Muscle of back (tissue), 11 donors: ENCODE data around the gene MICAL3. TPM values are rescaled to one million over a fixed set of nuclear protein-coding genes. Genes with fewer than 3 reads are reported as not detected.
"Not testable (repeated sequence)": the region's sequence is repeated elsewhere in the genome, so short reads cannot be mapped to it uniquely, and the experiment has no call there.

Experiments
- DNase-seq, 3 donors: peaks; one replicate each; pipeline versions ENCODE4 v3.0.0 to v3.0.0-alpha.2; 2013
- polyA plus RNA-seq, 10 donors: library from polyadenylated mRNA; unstranded; fragments of 120-200 nt; gene quantifications; one replicate each; pipeline ENCODE4 v1.2.1, GENCODE V29; 2013; ENCODE audit not compliant: insufficient read length in 10 of 10

Gene MICAL3
- polyA plus RNA-seq, 10 donors, result 24.8 to 49.3 (median 31.7) TPM

DNA sequence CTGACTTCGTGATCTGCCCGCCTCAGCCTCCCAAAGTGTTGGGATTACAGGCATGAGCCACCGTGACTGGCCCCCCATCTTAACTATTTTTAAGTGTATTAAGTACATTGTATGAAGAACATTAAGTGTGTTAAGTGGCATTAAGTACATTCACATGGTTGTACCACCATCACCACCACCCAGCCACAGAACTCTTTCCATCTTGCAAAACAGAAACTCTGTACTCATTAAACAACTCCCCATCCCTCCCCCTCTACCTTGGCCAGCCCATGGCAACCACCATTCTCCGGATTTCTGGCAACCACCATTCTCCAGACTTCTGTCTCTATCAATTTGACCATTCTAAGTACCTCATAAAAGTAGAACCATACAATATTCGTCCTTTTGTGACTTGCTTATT, 35.6 kb upstream of the MICAL3 start:
- DNase-seq, result no peak

DNA sequence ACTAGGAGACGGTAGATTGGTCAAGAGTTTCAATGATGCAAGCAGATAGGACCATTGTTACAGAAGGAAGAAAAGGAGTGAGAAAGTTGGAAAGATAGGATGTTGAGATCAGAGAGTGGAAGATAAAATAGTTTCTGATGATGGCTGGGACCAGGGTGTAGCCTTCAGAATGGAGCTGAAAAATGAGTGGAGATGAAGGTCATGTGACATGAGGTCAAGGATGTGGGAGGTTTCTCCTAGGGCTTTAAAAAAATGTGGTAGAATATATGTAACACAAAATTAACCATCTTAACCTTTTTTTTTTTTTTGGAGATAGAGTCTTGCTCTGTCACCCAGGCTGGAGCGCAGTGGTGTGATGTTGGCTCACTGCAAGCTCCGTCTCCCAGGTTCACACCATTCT, 35.1 kb upstream of the MICAL3 start:
- no peak for DNase-seq

DNA sequence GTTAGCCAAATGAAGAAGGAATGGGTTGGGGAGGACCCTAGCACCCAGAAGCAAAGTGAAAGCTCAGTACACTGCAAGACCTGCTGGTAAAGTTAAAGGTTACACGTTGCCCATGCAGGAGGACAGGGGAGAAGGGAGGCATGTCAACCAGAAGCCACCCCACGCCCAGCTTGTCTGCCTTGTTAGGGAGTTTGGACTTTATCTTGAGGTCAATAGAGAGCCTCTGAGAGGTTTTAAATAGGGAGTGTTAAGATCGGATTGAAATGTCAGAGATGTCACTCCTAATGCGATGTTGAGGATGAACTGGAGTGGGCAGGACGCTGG, 34.7 kb upstream of the MICAL3 start:
- DNase-seq, result no peak

DNA sequence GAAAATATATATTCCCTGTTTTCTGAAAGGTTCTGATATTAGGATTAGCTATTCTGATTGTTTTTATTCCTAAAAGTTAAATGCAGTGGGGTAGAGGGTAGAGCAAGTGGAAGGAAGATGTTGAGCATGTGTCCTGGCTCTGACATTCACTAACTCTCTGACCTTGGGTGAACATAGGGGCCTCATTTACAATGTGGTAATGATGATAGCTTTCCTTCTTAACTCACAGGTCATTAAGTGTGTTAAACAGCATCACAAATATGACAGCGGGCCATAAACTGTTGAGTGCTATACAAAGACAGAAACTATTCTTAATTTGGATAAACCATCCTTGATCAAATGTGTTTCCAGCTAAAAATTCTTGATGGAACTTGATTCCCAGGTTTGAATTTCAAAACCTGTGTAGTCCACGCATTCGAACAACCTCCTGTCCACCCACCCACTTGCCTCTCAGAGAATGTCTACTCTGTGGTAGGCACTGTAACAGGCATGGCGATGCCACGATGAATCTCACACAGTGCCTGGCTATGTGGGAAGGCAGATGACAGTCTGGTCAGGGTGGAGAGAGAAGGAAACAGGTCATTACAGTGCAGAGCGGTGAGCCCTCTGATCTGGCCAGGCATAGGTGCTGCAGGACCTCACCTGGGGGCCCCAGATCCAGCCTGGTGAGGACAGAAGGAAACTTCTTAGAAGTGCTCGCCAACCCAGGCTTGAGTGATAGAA, 34.2 kb upstream of the MICAL3 start:
- DNase-seq, result no peak

DNA sequence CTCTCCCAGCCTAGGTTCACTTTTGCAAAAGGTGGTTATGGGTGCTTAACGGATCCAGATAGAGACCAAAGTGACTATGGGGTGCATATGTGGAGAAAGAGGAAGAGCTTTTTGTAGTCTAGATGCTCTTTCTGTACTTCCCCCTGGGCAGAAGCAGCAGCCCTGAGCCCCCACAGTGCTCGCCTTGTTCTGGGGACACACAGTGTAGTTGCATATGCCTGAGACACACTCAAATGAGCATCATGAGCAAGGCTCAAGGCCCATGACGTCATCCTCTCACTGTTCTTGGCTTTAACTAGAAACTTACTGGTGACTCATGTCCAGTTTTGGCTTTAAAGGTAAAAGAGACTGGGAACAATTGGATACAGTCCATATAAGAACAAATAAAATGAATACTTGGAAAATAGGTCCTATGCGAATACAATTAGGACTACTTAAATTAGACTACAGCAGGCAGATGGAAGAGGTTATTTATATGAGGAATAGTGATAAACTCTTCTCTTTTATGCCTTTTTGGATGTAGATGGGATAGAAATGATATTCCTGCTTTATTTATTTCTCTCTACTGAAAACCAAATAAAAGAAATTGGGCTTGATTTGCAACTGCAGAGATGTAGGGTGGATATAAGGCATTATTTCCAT, 33.3 kb upstream of the MICAL3 start:
- DNase-seq, result peak; percentile 80 to 92 (median 88)

DNA sequence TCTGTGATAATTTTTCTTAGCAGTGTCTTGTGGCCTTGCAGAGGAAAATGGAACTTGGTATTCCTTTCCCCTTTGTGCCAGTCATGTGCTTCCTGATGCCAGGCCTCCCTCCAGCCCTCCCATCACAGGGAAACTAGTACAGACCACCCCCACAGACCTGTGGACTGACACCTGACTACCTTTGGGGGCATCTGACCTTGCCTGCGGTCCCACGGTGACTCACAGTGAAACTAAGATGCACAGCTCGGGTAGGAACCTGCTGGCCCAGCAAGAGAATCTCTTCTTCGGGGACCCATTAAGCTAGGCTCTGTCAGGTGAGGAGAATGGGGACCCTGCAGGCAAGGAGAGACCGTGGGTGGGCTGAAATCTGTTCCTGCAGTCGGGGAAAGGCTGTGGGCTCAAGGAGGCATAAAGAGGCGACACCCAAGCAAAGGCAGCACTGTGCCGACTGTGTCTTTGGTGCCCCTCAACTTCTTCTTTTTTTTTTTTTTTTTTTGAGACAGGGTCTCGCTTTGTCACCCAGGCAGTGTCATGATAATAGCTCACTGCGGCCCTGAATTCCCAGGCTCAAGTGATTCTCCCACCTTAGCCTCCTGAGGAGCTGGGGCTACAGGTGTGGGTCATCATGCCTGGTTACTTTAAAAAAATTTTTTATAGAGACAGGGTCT, 32.6 kb upstream of the MICAL3 start:
- no peak for DNase-seq

DNA sequence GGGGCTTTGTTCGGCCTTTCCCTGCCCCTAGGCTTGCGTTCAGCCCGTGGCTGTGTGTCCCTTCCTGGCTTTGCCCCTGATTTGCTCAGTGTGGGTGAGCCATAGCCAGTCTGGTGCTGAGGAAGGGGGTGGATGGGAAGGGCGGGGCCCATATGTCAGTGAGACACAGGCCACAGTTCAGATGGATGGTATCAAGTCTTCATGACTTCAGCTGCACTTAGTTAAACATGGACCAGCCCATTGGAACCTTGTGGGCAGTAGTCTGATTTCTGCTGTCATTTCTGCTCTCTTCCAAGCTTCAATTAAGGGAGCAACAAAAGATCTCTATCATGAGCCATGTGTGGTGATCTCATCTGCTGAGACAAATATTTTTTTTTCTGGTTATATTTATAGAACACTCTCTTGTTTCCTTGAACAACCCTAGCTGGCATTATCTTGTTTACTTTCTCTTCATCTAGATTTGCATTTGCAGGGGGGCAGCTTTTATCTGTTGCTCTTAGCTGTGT, 31.9 kb upstream of the MICAL3 start:
- peak in 1 of 3 donors; percentile 56 for DNase-seq

DNA sequence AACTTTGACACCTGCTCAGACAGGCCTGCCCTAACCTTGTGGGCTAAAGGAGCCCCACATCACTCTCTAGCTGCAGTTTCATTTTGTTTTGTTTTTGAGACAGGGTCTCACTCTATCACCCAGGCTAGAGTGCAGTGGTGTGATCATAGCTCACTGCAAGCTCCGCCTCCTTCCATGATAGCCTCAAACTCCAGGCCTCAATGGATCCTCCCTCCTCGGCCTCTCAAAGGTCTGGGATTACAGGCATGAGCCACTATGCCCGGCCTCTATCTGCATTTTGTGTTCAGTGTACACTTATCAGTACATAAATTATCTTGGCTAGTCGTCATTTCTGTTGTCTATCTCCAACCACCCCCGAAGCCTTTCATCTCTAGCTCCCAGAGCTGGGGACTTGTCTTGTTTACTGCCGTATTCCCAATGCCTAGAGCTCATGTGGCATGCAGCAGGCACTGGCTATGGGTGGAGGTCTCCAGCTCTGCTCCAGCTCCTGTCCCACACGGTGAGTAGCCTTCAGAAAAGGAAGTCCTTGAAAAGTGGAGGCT, 31.3 kb upstream of the MICAL3 start:
- no peak for DNase-seq

DNA sequence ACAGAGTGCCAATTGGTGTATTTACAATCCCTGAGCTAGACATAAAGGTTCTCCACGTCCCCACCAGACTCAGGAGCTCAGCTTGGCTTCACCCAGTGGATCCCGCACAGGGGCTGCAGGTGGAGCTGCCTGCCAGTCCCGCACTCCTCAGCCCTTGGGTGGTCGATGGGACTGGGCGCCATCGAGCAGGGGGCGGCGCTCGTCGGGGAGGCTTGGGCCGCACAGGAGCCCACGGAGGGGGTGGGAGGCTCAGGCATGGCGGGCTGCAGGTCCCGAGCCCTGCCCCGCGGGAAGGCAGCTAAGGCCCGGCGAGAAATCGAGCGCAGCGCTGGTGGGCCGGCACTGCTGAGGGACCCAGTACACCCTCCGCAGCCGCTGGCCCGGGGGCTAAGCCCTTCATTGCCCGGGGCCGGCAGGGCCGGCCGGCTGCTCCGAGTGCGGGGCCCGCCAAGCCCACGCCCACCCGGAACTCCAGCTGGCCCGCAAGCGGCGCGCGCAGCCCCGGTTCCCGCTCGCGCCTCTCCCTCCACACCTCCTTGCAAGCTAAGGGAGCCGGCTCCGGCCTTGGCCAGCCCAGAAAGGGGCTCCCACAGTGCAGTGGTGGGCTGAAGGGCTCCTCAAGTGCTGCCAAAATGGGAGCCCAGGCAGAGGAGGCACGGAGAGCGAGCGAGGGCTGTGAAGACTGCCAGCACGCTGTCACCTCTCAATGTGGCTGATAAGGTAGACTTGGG, 29.0 kb upstream of the MICAL3 start:
- DNase-seq, result not testable (repeated sequence)

DNA sequence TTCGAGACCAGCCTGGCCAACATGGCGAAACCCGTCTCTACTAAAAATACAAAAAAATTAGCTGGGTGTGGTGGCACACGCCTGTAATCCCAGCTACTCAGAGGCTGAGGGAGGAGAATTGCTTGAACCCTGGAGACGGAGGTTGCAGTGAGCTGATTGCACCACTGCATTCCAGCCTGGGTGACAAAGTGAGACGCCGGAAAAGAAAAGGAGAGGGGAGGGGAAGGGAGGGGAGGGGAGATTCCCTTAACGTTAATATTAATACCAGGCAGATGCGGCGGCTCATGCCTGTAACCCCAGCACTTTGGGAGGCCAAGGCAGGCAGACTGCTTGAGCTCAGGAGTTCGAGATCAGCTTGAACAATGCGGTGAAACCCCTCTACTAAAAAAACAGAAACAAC, 26.8 kb upstream of the MICAL3 start:
- not testable (repeated sequence) for DNase-seq

DNA sequence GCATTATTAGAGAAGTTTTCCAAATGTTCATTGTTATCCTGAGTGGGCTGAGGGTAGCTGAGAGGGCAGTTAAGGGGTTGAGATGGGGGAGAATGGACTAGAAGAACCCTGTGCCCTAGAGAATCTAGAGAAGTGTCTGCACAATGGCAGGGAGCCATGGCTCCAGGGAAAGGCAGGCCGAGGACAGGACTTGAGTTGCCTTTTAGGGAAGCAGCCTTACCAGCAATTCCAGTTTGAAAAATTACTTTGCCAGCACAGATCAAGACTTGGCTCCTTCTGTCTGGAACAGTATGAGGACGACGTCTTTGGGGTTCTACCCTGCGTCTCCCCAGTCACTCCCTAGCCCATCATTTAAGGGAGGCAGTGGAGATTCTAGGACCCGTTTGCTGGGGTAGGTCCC, 25.7 kb upstream of the MICAL3 start:
- DNase-seq, result no peak

DNA sequence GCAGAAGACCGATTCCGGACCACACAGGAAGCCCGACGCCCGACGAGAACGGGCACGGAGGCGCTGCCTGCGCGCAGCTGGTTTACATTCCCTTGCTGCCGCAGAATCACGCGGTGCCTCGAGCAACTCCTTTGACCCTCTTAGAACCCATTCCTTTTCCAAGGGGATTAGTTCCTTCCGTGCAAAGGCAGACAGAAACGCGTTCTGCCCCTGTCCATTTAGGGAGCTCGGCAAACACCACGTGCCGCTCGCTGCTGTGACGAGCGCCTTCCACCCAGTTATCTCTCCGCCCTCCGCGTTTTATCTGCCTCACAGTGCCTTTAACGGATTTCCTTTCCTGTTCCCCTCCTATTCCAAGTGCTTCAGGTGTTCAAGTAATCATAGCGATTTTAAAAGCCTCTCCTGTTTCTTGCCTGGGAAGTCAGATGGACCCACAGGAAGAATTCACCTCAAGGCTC, 24.1 kb upstream of the MICAL3 start:
- no peak for DNase-seq

DNA sequence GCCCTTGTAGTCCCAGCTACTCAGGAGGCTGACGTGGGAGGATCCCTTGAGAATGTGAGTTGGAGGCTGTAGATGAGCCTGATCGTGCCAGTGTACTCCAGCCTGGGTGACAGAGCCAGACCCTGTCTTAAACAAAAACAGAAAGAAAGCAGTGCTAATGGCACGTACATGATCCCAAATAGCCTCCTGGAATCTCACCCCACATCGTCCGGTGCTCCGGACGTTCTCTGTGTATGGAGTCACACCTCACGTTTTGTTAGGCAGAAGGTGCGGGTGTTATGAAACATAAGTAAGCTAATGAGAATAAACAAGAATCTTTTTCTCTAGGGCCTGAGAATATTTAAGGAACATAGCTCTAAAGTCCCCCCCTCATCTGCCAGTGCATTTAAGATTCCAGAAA, 23.7 kb upstream of the MICAL3 start:
- no peak for DNase-seq

DNA sequence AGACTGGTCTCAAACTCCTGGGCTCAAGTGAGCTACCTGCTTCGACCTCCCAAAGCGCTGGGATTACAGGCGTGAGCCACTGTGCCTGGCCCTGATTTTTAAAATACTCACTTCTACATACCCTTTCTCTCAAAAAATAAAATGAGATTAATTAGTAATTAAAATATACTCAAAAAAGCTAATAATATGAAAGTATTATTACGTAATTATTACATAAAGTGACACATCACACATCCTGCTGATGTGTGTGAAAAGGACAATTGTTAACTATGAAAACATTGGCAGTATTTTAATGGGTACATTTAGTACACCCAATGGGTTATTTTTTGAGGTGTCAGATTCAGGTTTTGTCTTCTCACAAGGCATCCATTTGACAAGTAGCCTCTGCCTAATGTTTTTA, 21.4 kb upstream of the MICAL3 start:
- DNase-seq, result no peak

DNA sequence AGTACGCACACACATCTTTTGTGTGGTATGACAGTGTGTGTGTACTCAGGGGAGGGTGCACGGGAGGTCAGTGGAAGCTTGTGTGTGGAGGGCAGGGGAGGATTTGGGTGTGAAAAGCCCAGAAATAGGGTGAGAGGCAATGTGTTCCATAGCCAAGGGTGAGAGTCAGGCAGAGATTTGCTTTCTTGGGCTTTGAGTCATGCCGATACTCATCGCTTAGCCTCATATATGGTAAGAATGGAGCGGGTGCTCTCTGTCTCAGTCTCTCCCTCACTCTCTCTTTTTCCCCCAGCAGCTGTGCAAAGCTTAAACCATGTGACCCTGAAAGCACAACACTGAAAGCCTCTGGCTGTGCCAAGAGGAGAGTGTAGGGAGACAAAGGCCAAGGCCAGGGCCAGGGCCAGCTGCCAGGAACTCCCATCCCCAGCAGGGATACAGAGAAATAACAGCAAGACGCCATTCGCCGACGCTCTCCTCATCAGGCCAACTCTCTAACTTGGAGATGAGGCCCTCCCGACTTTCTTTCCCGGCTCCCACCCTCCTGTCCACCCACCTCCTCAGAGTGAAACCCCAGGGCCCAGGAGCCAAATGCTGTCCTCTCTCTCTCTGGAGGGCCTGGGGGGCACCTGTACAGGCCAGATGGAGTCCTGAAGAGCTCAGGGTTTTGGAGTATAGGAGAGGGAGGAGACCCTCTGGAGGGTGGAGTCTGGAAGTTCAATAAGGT, 20.3 kb upstream of the MICAL3 start:
- DNase-seq, result peak in 1 of 3 donors; percentile 63

DNA sequence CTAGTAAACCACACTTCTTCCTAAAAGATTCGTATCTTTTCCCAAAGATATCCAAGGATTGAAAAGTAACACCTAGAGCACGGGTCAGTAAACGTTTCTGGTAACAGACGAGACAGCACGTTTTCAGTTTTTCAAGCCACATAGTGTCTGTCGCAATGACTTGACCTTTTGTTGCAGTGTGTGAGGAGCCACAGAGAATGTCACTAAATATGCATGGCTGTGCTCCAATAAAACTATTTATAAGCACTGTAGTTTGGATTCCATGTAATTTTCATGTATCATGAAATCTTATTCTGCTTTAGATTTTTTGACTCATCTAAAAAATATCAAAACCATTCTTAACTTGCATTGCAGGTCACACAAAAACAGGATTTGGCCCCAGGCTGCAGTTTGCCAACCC, 18.3 kb upstream of the MICAL3 start:
- no peak for DNase-seq

DNA sequence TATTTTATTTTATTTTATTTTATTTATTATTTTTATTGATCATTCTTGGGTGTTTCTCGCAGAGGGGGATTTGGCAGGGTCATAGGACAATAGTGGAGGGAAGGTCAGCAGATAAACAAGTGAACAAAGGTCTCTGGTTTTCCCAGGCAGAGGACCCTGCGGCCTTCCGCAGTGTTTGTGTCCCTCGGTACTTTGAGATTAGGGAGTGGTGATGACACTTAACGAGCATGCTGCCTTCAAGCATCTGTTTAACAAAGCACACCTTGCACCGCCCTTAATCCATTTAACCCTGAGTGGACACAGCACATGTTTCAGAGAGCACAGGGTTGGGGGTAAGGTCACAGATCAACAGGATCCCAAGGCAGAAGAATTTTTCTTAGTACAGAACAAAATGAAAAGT, 16.5 kb upstream of the MICAL3 start:
- not testable (repeated sequence) for DNase-seq

DNA sequence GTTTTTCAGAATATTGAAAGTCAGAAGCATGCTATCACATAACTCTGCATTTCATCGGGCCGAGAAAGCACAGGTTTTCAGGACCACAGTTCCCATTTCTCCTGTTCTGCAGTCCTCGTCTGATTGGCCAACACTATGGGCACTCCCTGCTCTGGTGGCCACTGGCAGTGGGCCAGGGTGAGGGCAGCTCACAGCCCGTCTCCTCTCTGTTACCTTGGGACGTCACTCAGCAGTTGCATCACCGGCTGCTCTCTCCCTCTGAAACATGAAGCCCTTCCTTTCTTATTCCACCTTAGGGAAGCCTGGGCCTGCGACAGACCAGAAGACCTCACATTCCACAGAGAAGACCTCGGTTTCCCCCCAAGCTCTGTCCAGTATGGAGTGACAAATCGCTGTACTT, 11.4 kb upstream of the MICAL3 start:
- DNase-seq, result no peak

DNA sequence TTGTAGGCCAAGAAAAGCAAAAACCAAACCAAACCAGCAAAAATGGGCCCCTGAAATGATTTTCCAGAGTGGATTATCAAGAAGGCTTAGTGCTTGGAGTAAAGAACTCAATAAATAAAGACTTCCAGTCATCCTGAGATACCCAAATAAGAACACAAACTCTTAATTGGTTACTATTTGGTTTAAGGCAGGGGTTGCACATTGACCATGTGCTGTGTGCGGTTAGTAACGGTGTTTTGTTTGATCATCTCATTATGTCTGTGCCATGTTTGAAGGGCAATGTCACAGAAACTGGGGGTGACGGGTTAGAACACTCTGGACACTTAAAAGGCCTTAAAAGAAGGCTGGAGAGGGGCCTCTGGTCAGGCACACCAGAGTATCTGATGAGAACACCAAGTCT, 9.7 kb upstream of the MICAL3 start:
- no peak for DNase-seq

DNA sequence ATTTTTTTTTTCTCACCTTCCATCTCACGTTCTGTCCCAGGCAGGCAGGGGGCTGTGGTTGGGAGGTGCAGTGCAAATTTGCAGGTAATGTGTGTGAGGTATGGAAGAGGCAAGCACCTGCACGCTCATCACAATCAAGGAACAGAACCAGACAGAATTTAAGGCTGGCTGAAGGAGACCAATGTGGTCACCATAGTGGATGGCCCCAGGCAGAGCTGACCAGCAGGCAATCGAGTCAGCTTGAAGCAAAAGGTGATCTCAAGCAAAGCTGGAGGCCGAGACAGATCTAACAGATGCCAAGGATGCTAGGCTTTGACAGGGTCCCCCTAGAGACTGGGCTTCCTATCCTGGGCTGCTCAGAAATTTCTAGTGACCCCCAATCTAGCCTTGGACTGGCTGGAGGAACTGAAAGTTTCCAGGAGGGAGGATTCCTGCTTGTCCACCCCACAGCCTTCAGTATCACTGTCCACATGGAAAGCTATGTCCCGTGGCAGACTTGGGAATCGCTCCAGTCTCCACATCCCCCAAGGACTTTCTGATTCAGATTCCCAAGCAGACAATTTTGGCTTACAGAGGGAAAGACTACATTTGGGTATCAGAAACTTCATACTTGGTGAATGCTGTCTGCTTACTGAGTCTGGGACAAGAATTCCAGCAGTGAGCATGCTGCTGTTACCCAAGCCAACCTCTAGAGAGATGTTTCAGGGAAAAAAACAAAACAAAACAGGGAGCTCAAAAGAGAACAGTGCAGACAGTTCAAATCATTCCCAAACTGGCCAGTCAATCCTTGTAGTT, 9.0 kb upstream of the MICAL3 start:
- DNase-seq, result no peak
